Measurements from ENCODE around the gene ZFAND2B.

The ZFAND2B gene

DNA sequence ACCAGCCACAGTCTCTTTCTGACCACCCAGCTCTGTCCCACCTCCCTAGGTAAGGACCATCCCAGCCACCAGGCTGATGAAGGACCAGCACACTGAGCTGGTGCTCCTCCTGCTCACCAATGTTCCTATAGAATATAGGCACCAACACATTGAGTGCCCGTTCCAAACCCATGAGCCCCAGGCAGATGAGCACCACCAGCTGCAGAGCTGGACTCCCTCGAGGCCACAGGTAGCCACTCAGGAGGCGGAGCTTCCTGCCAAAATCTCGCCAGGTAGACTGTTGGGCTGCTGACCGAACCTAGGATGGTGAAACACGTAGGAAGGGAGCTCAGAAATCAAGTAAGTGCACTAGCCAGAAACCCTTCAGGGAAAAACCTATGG lies 9.9 kb downstream of the ZFAND2B start:
- DNase-seq (ENCODE audit: low read depth): no peak
- H3K4me3 ChIP-seq (ENCODE audit: control insufficient read depth, low read depth, low read length): no peak overlapping the region
- TF ChIP-seq, protein P1, sequence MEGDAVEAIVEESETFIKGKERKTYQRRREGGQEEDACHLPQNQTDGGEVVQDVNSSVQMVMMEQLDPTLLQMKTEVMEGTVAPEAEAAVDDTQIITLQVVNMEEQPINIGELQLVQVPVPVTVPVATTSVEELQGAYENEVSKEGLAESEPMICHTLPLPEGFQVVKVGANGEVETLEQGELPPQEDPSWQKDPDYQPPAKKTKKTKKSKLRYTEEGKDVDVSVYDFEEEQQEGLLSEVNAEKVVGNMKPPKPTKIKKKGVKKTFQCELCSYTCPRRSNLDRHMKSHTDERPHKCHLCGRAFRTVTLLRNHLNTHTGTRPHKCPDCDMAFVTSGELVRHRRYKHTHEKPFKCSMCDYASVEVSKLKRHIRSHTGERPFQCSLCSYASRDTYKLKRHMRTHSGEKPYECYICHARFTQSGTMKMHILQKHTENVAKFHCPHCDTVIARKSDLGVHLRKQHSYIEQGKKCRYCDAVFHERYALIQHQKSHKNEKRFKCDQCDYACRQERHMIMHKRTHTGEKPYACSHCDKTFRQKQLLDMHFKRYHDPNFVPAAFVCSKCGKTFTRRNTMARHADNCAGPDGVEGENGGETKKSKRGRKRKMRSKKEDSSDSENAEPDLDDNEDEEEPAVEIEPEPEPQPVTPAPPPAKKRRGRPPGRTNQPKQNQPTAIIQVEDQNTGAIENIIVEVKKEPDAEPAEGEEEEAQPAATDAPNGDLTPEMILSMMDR (conservative IDR thresholded peaks at IDR 0.05; ENCODE audit: control insufficient read depth, insufficient read depth, low read depth, low read length): no peak

DNA sequence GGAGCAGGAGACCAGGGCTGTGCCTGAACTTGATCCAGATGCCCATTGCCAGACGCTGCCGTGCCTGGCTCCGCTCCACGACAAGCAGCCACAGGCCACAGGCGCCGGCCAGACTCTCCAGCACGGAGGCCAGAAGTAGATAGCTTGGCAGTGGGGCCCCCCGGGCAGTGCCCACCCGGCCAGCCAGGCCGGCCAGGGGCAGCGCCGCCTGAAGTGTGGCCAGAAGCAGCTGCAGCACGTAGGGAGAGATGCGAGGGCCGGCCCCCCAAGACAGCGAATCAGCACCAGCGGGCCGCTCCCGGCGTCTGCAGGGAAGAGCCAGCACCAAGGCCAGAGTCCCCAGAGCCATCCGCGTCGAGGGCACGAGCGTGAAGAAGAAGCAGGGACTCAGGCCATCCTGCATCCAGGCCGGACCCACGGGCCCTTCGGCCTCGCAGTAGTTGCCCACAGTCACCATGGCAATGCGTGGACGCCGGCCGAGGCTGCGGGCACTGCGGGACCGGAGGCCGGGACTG lies 11.7 kb downstream of the ZFAND2B start:
- TF ChIP-seq, protein P1 (conservative IDR thresholded peaks at IDR 0.05; ENCODE audit: control insufficient read depth, insufficient read depth, low read depth, low read length): no peak
- DNase-seq (ENCODE audit: low read depth): peak; percentile 64

DNA sequence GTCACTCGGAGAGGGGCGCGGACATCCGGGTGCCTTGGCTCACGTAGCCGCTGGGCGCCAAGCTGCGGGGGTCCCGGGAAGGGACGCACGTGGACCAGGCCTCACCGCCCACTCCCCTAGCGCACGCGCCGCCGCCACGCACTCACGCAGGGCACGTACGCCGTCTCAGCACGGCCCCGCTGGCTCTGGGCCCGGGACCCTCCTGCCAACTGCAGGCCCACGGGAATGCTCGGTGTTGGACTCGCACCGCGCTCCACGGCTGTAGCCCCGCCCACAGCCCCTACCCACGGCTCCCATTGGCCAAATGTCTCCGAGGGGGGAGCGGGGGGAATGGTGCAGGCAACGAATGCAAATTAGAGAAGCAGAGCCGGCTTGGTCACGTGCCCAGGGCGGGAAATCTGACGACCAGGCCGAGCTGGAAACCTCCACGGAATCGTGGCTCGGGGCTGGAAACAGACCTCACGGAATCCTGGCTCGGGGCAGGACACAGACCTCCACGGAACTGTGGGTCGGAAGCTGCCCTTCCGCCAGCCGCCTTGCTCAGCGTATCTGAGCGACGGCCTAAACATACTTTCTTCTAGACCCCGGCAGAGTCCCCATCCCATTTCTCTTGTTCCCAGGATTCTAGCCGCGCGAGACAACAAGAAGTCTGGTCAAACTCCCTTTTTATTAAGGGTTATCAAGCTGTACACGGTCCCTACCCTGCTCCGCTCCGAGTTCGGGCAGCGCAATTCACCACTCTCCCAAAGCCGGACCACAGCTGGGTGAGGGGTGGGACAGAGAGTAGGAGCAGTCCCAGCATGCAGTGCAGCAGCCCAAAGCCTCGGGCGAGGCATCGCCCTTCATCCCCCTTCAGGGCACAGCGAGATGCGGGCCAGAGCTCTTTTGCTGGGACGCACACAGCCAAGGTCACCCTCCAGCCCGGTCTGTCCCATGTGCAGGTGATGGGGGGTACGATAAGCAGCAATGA lies 12.4 kb downstream of the ZFAND2B start, which contains the start of gene ABCB6:
TSS of gene ABCB6 (minus strand) at position 227 of the 970 bp plus-strand sequence. CDS start 285 bp downstream, outside the sequence.
- TF ChIP-seq, protein P1 (conservative IDR thresholded peaks at IDR 0.05; ENCODE audit: control insufficient read depth, insufficient read depth, low read depth, low read length): no peak
- peak; percentile 90 for DNase-seq (ENCODE audit: low read depth)
- H3K4me3 ChIP-seq (ENCODE audit: control insufficient read depth, low read depth, low read length): peak within 1 kb of the TSS; percentile 56

More for the DNA sequence above, 11.7 kb downstream of the ZFAND2B start:
- peak overlapping the region; percentile 56 for H3K4me3 ChIP-seq (ENCODE audit: control insufficient read depth, low read depth, low read length)

DNA sequence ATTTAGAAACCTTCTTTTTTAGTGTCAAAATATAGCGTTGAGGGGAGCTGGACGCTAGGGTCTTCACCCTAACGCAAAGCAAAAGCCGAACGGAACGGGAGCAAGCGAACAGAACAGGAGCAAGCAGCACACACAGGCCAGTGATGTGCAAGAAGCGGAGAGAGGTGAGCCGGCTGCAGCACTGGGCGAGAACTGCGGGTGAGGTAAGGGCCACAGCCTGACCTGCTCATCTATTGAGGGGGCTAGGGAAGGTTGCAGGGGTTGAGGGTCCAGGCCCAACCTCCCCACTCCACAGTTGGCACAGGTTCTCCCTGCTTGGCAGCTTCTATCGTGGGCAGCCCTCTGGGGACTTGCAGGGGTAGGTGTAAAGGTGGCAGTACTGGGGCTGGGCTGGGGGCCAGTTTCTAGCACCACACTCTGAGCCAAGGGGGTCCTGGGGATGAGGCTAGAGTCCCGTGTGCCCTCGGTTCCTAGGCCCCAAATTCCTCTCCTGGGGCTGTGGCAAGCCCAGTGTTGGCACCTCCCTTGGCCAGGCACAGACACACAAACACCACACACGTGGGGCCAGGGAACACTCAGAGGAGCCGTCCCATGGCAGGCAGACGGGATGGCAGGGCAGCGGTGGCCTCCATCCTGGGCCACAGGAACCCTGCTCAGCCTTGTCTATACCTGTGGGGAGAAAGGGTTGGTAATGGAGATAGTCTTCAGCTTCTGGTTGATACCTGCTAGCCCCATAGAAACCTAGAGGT lies 13.4 kb downstream of the ZFAND2B start:
- TF ChIP-seq, protein P1 (conservative IDR thresholded peaks at IDR 0.05; ENCODE audit: control insufficient read depth, insufficient read depth, low read depth, low read length): no peak
- no peak overlapping the region for H3K4me3 ChIP-seq (ENCODE audit: control insufficient read depth, low read depth, low read length)
- DNase-seq (ENCODE audit: low read depth): no peak

DNA sequence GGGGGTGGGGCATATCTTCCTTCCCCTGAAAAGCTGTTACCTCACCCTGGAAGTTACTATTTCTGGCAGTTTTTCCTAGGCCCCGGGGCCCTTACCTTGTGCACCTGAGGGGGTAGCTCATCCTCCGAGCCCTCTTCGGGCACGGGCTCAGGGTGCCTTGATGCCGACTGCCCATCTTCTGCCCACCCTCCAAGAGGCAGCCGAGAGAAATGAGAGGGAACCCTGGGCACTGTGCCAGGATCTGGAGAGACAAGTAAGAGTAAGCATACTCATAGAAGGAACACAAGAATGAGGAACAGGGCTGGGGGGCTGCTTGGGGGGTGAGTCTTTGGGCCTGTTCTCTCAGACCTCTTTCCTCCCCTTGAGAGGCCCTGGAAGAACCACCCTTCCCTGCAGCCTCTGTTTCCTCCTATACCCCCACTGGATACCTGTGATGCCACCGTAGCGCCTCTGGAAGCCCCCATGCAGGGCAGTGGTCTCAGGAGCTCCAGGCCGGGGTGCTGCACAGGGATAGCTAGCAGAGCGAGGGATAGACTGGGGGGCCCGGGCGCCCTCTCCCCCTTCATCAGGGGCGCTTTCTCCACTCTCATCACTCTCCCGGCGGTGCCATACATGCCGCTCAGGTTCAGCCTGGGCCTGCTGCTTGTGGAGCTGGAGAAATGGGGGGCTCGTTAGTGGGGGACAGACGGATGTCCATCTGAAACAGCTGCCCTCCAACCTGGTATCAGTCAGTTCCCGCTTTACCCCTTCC lies 14.2 kb downstream of the ZFAND2B start:
- TF ChIP-seq, protein P1 (conservative IDR thresholded peaks at IDR 0.05; ENCODE audit: control insufficient read depth, insufficient read depth, low read depth, low read length): no peak
- no peak for DNase-seq (ENCODE audit: low read depth)
- H3K4me3 ChIP-seq (ENCODE audit: control insufficient read depth, low read depth, low read length): no peak overlapping the region
